H9 (cell line): ENCODE measurements around the gene CLDND1. TPM values are rescaled to one million over a fixed set of nuclear protein-coding genes. Genes with fewer than 3 reads are reported as not detected.

Source experiments
- DNase-seq: peaks from one replicate; pipeline ENCODE4 v3.0.0-alpha.2; 2017
- H2AFZ ChIP-seq: one replicate; pipeline ENCODE4 v1.6.1; 2013; ENCODE audit warnings: mild to moderate bottlenecking, low read length, control low read depth, moderate library complexity
- H2AK5ac ChIP-seq: 2 replicates; pipeline ENCODE4 v1.6.1; 2013; ENCODE audit warnings: low read length, control low read depth, mixed read lengths; ENCODE audit not compliant: insufficient read length
- H2BK120ac ChIP-seq: one replicate; pipeline ENCODE4 v1.6.1; 2013; ENCODE audit warnings: low read depth, mild to moderate bottlenecking, low read length, control low read depth, inconsistent platforms; ENCODE audit not compliant: poor library complexity, severe bottlenecking
- H2BK12ac ChIP-seq: 2 replicates; pipeline ENCODE4 v1.6.1; 2013; ENCODE audit warnings: low read length, control low read depth, mixed read lengths, low read depth; ENCODE audit not compliant: insufficient read length
- H2BK15ac ChIP-seq: 2 replicates; pipeline ENCODE4 v1.6.1; 2013; ENCODE audit warnings: low read depth, low read length, control low read depth
- H2BK20ac ChIP-seq: one replicate; pipeline ENCODE4 v1.6.1; 2013; ENCODE audit warnings: low read depth, mild to moderate bottlenecking, low read length, control low read depth, inconsistent platforms; ENCODE audit not compliant: poor library complexity, severe bottlenecking
- H2BK5ac ChIP-seq: 2 replicates; pipeline ENCODE4 v1.6.1; 2013; ENCODE audit warnings: low read length, control low read depth, mixed read lengths; ENCODE audit not compliant: insufficient read length
- H3K14ac ChIP-seq: 2 replicates; pipeline ENCODE4 v1.6.1; 2013; ENCODE audit warnings: low read length, control low read depth; ENCODE audit not compliant: insufficient read depth
- H3K18ac ChIP-seq: 2 replicates; pipeline ENCODE4 v1.6.1; 2013; ENCODE audit warnings: low read depth, mild to moderate bottlenecking, mixed read lengths, low read length, control low read depth; ENCODE audit not compliant: insufficient read length
- H3K23ac ChIP-seq: 2 replicates; pipeline ENCODE4 v1.6.1; 2013; ENCODE audit warnings: low read length, control low read depth, mixed read lengths, low read depth; ENCODE audit not compliant: insufficient read length
- H3K23me2 ChIP-seq: 2 replicates; pipeline ENCODE4 v1.6.1; 2013; ENCODE audit warnings: low read depth, mild to moderate bottlenecking, mixed read lengths, low read length, control low read depth; ENCODE audit not compliant: insufficient read length, poor library complexity, severe bottlenecking
- H3K27ac ChIP-seq: 2 replicates; pipeline ENCODE4 v1.5.1; 2013; ENCODE audit warnings: low read length, control low read depth, mixed read lengths, low read depth; ENCODE audit not compliant: insufficient read length
- H3K27me3 ChIP-seq: 2 replicates; pipeline ENCODE4 v1.6.1; 2013; ENCODE audit warnings: low read length, control low read depth, inconsistent platforms; ENCODE audit not compliant: insufficient read depth
- H3K4ac ChIP-seq: 2 replicates; pipeline ENCODE4 v1.6.1; 2013; ENCODE audit warnings: low read depth, mild to moderate bottlenecking, control low read depth, inconsistent platforms, low read length, moderate library complexity
- H3K4me1 ChIP-seq: 2 replicates; pipeline ENCODE4 v1.6.1; 2013; ENCODE audit warnings: low read length, control low read depth, inconsistent platforms; ENCODE audit not compliant: insufficient read depth
- H3K4me2 ChIP-seq: 2 replicates; pipeline ENCODE4 v1.6.1; 2013; ENCODE audit warnings: low read length, control low read depth, mixed read lengths; ENCODE audit not compliant: insufficient read length, insufficient read depth
- H3K56ac ChIP-seq: 2 replicates; pipeline ENCODE4 v1.6.1; 2013; ENCODE audit warnings: low read depth, mild to moderate bottlenecking, mixed read lengths, low read length, control low read depth; ENCODE audit not compliant: insufficient read length
- H3K79me1 ChIP-seq: 2 replicates; pipeline ENCODE4 v1.6.1; 2013; ENCODE audit warnings: low read depth, mild to moderate bottlenecking, moderate library complexity, low read length, control low read depth, inconsistent platforms; ENCODE audit not compliant: insufficient read depth, poor library complexity, severe bottlenecking
- H3K79me2 ChIP-seq: 2 replicates; pipeline ENCODE4 v1.6.1; 2013; ENCODE audit warnings: low read length, control low read depth, inconsistent platforms; ENCODE audit not compliant: insufficient read depth
- H3K9ac ChIP-seq: 2 replicates; pipeline ENCODE4 v1.6.1; 2013; ENCODE audit warnings: low read length, control low read depth, mixed read lengths; ENCODE audit not compliant: insufficient read length; ENCODE audit errors: extremely low read depth
- H3K9me3 ChIP-seq: one replicate; pipeline ENCODE4 v1.6.1; 2013; ENCODE audit warnings: low read depth, low read length, inconsistent platforms; ENCODE audit not compliant: control insufficient read depth
- H3T11ph ChIP-seq: one replicate; pipeline ENCODE4 v1.6.1; 2013; ENCODE audit warnings: mild to moderate bottlenecking, low read length, control low read depth, inconsistent platforms
- H4K20me1 ChIP-seq: one replicate; pipeline ENCODE4 v1.6.1; 2013; ENCODE audit not compliant: control insufficient read depth, insufficient read length, insufficient read depth
- H4K5ac ChIP-seq: 2 replicates; pipeline ENCODE4 v1.6.1; 2013; ENCODE audit warnings: low read depth, mild to moderate bottlenecking, mixed read lengths, low read length, control low read depth; ENCODE audit not compliant: insufficient read length
- H4K8ac ChIP-seq: replicated peaks from 2 replicates; pipeline ENCODE4 v1.6.1; 2013; ENCODE audit warnings: low read length, control low read depth, mixed read lengths, low read depth; ENCODE audit not compliant: insufficient read length
- H4K91ac ChIP-seq: 2 replicates; pipeline ENCODE4 v1.6.1; 2013; ENCODE audit warnings: low read depth, mild to moderate bottlenecking, moderate library complexity, mixed read lengths, low read length, control low read depth; ENCODE audit not compliant: insufficient read length
- H3K27ac Mint-ChIP-seq, 3 experiments: 2 replicates in 2 of 3; 3 replicates in 1 of 3; pipeline ENCODE4 v1.8.0; 2020 to 2021; ENCODE audit warnings: mixed read lengths in 3 of 3, mild to moderate bottlenecking in 1 of 3, moderate library complexity in 1 of 3
- H3K27me3 Mint-ChIP-seq: 2 replicates; pipeline ENCODE4 v1.8.0; 2021; ENCODE audit warnings: low read depth, mild to moderate bottlenecking, moderate library complexity, mixed read lengths
- H3K36me3 Mint-ChIP-seq, 3 experiments: 2 replicates in 2 of 3; 3 replicates in 1 of 3; pipeline ENCODE4 v1.8.0; 2020 to 2021; ENCODE audit warnings: low read depth in 3 of 3, mixed read lengths in 3 of 3; ENCODE audit not compliant: insufficient read depth in 1 of 3
- H3K4me1 Mint-ChIP-seq, 2 experiments: 2 replicates each; pipeline ENCODE4 v1.8.0; 2020; ENCODE audit warnings: mixed read lengths in 2 of 2
- H3K4me3 Mint-ChIP-seq, 2 experiments: 2 replicates in 1 of 2; 3 replicates in 1 of 2; pipeline ENCODE4 v1.8.0; 2020 to 2021; ENCODE audit warnings: mild to moderate bottlenecking in 2 of 2, mixed read lengths in 2 of 2, moderate library complexity in 1 of 2
- H3K9me3 Mint-ChIP-seq, 2 experiments: 2 replicates in 1 of 2; 3 replicates in 1 of 2; pipeline ENCODE4 v1.8.0; 2020; ENCODE audit warnings: mild to moderate bottlenecking in 2 of 2, mixed read lengths in 2 of 2, moderate library complexity in 1 of 2
- WGBS: extraction: QIAGEN DNeasy Blood & Tissue Kit; methylation state at CpG from one replicate; pipeline ENCODE4 v1.1.7; 2013; ENCODE audit warnings: missing lambda C conversion rate, low lambda C conversion rate, mixed read lengths; ENCODE audit not compliant: insufficient read length; ENCODE audit errors: extremely low coverage; 5-methylcytosine and 5-hydroxymethylcytosine counted together
- total RNA-seq: library from RNA; stranded (reverse); gene quantifications from 2 replicates; pipeline ENCODE4 v1.2.1, GENCODE V29; 2021
- TF ChIP-seq, protein P1 (sequence below): fragments of 200-600 bp; sonication (generic); conservative IDR thresholded peaks from 3 replicates; pipeline ENCODE4 v1.8.0; 2021; ENCODE audit warnings: antibody characterized with exemption, mild to moderate bottlenecking

Gene CLDND1
- total RNA-seq, 1 experiment from 2014 or later = 83.0 TPM

DNA sequence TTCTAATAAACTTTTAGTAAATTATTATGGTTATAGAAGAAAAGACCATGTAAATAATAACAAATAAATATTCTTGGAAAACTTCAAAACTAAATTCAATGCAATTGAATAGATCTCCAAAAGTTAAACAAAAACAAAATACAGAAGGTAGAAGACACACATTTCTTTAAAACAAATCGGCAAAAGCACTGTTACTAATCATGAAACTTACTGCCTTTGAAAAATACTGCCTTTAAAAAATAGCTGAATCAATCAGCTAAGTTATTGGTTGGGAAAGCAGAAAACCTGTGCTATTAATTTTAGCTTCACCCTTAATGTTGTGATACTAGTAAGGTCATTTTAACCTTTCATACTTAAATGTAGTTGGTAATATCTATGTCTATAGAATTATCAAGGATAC lies 12.0 kb upstream of the CLDND1 start:
- H3K4me1 ChIP-seq = no peaks in the 10 kb centered on the region
- TF ChIP-seq, protein P1, sequence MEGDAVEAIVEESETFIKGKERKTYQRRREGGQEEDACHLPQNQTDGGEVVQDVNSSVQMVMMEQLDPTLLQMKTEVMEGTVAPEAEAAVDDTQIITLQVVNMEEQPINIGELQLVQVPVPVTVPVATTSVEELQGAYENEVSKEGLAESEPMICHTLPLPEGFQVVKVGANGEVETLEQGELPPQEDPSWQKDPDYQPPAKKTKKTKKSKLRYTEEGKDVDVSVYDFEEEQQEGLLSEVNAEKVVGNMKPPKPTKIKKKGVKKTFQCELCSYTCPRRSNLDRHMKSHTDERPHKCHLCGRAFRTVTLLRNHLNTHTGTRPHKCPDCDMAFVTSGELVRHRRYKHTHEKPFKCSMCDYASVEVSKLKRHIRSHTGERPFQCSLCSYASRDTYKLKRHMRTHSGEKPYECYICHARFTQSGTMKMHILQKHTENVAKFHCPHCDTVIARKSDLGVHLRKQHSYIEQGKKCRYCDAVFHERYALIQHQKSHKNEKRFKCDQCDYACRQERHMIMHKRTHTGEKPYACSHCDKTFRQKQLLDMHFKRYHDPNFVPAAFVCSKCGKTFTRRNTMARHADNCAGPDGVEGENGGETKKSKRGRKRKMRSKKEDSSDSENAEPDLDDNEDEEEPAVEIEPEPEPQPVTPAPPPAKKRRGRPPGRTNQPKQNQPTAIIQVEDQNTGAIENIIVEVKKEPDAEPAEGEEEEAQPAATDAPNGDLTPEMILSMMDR = no peak
- no peak overlapping the region for H4K8ac ChIP-seq
- H2AK5ac ChIP-seq = no peak overlapping the region
- no peak overlapping the region for H3K56ac ChIP-seq
- H2BK5ac ChIP-seq = no peak overlapping the region
- no peak overlapping the region for H3K14ac ChIP-seq
- DNase-seq = no peak
- no peaks in the 10 kb centered on the region for H3K79me2 ChIP-seq
- no peaks in the 10 kb centered on the region for H3K79me1 ChIP-seq
- no peak overlapping the region for H3T11ph ChIP-seq
- H4K91ac ChIP-seq = no peak overlapping the region
- no peaks in the 10 kb centered on the region for H4K20me1 ChIP-seq
- Mint-ChIP-seq H3K9me3 (no peaks in the 10 kb centered on the region), H3K4me1 (peaks cover 0 to 2% of the 10 kb centered on the region in 2 experiments; a peak in 1 of 4 replicates), H3K27me3 (no peaks in the 10 kb centered on the region), H3K27ac (no peak overlapping the region), H3K36me3 (no peaks in the 10 kb centered on the region), H3K4me3 (no peak overlapping the region)
- no peak overlapping the region for H2AFZ ChIP-seq
- no peak overlapping the region for H3K9ac ChIP-seq
- H4K5ac ChIP-seq = no peak overlapping the region
- no peak overlapping the region for H3K27ac ChIP-seq
- H2BK12ac ChIP-seq = no peak overlapping the region
- H3K9me3 ChIP-seq = no peaks in the 10 kb centered on the region
- WGBS = no CpG with 5 or more reads among the region's 1 CpG
- H3K4me2 ChIP-seq = no peak overlapping the region
- no peak overlapping the region for H3K23ac ChIP-seq
- H3K23me2 ChIP-seq = no peaks in the 10 kb centered on the region
- no peak overlapping the region for H2BK120ac ChIP-seq
- H2BK20ac ChIP-seq = no peak overlapping the region
- H3K27me3 ChIP-seq = no peaks in the 10 kb centered on the region
- no peak overlapping the region for H2BK15ac ChIP-seq
- H3K4ac ChIP-seq = no peak overlapping the region
- H3K18ac ChIP-seq = no peak overlapping the region
